Measurements from ENCODE around the gene GOLGA6L1.
"Not testable (repeated sequence)": the region's sequence is repeated elsewhere in the genome, so short reads cannot be mapped to it uniquely, and the experiment has no call there.

DNA sequence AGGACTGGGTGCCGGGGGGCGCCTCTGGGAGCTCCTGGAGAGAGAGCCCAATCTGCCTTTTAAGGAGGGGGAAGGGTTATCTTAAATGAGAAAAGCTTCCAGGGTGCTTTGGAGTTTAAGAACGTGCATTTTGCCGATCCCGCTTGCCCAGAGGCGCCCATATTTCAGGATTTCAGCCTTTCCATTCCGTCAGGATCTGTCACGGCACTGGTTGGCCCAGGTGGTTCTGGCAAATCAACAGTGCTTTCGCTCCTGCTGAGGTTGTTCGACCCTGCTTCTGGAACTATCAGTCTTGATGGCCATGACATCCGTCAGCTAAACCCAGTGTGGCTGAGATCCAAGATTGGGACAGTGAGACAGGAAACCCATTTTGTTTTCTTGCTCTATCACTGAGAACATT is 44.6 kb upstream of the GOLGA6L1 start:
- TF ChIP-seq CTCF, POLR2AphosphoS5, EP300, POLR2A (IDR thresholded peaks at IDR 0.05): not testable (repeated sequence)
